Kidney tubule cell (primary cell): ENCODE measurements around the gene EFNA2.
A peak's percentile ranks its signal among the peaks of the same experiment; 100 is the strongest.

ENCODE experiments used
- DNase-seq: peaks from one replicate; pipeline ENCODE4 v3.0.0-alpha.2; 2018; ENCODE audit warnings: low spot score

The EFNA2 gene

DNA sequence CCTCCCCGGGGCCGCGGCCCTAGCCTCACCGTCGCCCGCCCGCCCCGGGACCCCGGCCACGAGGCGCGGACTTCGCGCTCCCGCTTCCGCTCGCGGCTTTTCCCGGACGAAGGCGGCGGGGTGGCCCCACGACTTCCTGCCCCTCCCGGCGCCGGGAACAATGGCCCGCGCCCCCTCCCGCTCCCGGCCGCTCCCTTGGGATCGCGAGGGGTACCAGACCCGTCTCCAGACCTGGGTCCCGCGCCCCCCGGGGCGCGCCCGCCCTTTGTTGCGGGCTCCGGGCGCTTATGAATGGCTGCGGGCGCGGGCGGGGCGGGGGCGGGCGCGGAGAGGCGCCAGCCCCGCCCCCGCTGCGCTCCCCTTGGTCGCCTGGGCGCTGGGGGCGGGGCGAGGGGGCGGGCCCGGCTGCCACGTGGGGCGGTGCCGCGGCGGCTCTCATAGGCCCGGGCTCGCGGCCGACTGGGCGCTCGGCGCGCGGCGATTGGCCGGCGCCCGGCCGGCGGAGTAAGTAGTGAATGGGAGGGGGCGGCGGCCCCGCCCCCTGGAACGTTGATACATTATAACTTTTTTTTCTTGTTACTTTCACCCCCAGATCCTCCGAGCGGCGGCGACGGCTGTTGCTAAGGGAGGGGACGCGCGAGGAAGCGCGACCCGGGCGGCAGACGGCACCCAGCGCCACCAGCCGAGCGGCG is 36.2 kb upstream of the EFNA2 start:
- peak; percentile 97 for DNase-seq

GRCh38 chr19:1249990-1250436 is 35.7 kb upstream of the EFNA2 start:
- no peak for DNase-seq

- DNase-seq = peak; percentile 60
Measured at GRCh38 chr19:1250437-1251260, 35.0 kb upstream of the EFNA2 start.

GRCh38 chr19:1251330-1252220 is 34.1 kb upstream of the EFNA2 start:
- DNase-seq = peak; percentile 76

DNA sequence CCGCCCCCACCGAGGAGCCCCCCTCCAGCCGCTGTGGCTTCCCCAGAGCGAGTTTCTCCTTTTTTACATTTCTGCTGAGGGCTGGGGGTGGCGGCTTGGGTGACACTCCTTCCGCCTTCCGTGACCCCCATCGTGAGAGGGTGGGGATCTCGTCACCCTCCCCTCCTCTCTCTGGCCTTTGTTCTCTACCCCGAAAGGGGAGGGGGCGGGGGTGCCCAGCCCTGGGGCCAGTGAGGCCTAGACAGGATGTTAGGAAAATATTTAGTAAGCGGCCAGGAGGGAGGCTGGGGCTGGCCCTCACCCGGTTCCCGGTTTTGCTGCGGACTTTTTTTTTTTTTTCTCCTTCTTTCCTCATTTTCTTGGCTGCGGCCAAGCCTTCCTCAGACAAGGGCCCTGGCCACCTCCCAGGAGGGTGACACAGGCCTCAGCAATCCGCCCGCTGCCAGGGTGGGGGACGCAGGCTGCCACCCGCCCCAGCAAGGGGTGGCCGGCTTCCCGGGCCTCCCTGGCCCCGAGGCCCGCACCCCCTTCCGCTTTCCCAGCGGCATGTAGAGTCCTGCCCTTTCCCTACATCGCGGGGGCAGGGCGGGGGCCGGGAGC is 33.4 kb upstream of the EFNA2 start:
- peak; percentile 94 for DNase-seq

- DNase-seq = peak; percentile 97
Measured at GRCh38 chr19:1252821-1253513, 32.7 kb upstream of the EFNA2 start.

- no peak for DNase-seq
Measured at GRCh38 chr19:1253514-1254080, 32.1 kb upstream of the EFNA2 start.

DNA sequence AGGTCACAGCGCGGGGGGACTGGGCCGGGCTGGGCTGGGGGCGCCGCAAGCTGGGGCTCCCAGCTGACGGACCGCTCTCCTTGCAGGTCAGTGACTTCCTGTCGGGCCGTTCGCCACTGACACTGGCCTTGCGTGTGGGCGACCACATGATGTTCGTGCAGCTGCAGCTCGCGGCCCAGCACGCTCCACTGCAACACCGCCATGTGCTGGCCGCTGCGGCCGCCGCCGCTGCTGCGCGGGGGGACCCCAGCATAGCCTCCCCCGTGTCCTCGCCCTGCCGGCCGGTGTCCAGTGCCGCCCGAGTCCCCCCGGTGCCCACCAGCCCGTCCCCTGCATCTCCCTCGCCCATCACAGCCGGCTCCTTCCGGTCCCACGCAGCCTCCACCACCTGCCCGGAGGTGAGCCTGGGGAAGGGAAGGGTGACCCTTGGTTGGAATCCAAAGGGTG is 31.6 kb upstream of the EFNA2 start:
- no peak for DNase-seq

DNA sequence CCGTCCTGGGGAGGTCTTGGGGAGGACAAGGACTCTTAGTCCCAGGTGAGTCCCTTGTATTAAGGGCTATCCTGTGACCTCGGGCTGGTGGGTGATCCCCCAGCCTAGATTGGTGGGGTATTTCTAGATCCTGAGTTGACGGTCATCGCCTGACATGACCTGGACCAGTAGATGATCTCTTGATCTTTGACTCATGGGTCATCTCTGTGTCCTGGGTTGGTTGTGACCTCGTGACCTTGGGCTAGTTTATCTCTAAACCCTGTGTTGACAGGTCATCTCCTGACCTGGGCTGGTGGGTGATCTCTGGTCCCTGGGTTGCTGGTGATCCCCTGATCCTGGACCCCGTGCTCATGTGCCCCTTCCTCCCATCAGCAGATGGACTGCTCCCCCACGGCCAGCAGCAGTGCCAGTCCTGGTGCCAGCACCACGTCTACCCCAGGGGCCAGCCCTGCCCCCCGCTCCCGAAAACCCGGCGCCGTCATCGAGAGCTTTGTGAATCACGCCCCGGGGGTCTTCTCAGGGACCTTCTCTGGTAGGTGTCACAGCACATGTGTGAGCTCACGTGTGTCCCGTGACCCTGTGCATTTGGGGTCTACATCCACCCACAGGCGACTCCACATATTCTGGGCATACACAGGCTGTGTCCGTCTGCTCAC is 31.0 kb upstream of the EFNA2 start:
- no peak for DNase-seq

DNA sequence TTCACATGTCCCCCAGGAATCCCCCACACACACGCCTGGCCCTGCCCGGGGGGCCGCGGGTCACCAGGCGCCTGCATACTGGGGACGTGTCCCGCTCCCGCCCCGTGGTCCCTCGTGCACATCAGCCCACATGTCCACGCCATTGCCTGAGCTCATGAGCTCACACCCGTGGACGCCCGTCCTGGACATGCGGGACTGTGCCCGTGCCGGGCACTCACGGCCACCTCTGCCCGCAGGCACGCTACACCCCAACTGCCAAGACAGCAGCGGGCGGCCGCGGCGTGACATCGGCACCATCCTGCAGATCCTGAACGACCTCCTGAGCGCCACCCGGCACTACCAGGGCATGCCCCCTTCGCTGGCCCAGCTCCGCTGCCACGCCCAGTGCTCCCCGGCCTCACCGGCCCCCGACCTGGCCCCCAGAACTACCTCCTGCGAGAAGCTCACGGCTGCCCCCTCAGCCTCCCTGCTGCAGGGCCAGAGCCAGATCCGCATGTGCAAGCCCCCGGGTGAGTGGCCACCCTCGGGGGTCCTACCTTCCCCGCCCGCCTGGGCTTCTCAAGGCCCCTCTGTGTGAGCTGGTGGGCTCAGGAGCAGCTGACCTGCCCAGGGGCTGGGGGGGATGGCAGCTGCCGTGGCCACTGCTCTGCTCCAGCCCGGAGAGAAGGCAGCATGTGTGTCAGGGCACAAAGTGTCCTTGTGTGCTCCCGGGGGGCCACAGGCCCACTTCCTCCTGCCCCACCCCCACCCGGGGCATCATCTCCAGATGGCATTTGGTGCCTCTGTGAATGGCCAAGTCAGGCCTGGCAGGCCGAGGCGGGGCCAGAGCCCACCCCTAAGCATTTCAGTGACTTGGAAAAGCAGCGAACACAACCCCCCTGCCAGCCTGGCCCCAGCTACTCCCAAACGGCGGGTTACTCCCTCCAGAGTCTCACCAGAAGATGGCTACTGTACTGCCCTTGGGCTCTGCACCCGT is 30.2 kb upstream of the EFNA2 start:
- DNase-seq = no peak

GRCh38 chr19:1256646-1257474 is 28.8 kb upstream of the EFNA2 start:
- no peak for DNase-seq

DNA sequence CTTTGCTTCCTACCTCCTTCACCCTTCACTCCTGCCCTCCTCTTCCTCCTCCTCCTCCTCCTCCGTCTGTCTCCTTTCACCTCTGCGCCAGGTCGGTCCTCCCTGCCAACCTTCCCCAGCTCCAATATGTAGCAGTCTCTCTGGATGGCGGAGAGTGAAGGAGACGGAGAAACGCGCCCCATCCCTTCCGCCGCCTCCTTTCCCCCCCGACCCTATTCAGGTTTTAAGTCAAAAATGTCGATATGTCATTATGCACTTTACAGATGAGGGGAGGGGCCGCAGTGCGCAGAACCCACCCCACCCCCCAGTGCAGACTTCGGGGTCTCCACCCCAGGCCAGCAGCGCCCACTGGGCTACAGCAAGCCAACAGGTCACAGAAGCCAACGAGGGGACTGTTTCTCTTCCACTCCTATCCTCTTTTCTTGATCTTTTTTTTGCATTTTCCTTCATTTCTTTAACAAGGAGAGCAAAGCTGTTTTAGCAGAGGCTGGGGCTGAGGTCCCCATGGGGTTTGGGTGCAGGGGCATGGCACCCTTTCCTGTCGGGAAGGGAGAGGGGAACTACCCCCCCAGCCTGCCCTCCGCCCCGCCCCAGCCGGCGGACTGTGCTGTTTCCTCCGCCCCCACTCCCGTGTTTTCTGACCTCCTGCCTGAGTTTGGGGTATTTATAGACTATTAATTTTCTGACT is 28.1 kb upstream of the EFNA2 start:
- no peak for DNase-seq

DNA sequence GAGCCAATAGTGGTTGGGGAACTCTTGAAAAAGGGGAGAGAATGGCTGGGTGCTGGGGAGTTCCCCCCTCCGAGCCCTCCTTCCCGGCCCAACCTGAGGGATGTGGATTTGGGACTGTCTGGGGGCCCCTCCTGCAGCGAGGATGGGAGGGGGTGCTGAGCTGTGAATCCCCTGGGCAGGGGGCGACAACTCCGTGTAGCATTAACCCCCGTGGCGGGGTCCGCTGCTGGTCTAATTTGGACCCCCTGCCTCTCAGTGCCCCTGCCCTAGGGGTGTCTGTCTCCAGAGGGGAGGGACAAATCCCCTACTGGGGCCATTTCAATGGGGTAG is 27.5 kb upstream of the EFNA2 start:
- DNase-seq = no peak

DNA sequence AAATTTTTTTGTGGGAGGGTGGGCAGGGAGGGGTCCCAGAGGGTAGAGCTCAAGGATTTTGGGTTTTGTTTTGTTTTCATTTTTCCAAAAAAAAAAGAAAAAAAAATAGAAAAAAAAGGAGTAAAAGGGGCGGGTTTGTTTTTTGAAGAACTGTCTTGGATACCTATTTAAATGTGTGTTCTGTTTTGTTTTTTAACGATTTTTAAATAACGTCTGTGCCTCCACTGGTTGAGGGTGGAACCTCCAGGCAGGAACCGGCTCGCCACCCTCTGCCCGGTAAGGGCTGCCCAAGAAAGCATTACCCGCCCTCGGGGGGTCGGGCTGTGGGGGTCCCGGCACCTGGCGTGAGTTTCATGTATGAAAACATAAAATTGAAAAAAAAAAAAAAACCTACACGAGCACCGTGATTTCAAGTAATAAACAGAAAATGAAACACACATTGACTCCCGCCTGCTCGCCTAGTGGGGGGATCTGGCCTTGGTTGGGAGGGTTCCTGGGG is 26.9 kb upstream of the EFNA2 start:
- DNase-seq = no peak

GRCh38 chr19:1259206-1259875 is 26.3 kb upstream of the EFNA2 start:
- DNase-seq = peak; percentile 85

DNA sequence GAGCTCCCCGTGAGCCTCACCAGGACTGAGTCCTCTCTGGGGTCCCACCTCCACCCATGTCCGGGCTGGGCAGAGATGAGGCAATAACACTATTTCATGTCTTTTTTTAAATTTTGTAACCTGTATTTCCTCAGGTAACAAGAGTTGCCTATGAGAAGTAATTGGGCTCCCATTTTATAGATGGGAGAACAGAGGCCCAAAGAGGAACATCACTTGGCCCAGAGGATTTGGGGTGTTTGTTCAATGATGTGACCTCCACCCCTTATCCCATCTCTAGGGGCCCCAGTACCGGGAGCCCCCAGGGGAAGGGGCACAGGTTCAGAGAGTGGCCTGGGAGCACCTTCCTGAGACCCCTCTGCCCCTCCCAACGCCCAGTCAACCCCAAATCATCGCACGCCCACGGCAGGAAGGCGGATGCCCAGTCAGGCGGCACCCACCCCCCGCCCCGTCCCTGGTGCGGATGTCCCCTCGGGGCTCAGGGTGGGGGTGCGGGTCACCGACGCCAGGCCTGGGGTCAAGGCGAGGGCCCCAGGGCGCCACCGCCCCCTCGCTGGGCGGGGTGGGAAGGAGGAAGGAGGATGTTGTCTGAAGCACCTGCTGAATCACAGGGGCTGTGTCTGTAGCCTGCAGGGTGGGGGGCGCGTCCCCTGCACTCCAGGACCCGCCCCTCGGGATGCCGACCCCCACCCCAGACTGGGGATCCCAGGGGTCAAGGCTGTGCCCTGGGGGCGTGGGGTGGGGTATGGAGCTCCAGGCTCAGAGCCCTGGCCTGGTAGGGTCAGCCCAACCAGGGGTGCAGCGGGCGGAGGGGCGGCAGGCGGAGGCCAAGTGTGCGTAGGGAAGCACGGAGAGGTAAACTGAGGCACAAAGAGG is 25.6 kb upstream of the EFNA2 start:
- DNase-seq = peak; percentile 67
